ENCODE measurements around the gene AFF3. TPM values are rescaled to one million over a fixed set of nuclear protein-coding genes. Genes with fewer than 3 reads are reported as not detected.

AFF3 gene
- total and polyA plus RNA-seq, 2 of the 8 experiments (the other 6 are each of a cell fraction or from before 2014, with no cell fraction given) = 0.27 to 3.0 TPM

GRCh38 chr2:99989905-99990304 lies 152.5 kb downstream of the AFF3 start (continued):
- TF ChIP-seq SAP30 (IDR thresholded peaks at IDR 0.05; ENCODE audit: insufficient read depth, insufficient replicate concordance, low read length) (no peak), BACH1 (IDR thresholded peaks at IDR 0.05; ENCODE audit: low read length) (no peak), CREB1 (IDR thresholded peaks at IDR 0.05) (no peak), KDM1A (IDR thresholded peaks at IDR 0.05; ENCODE audit: borderline replicate concordance, low read length) (no peak), RBBP5 (IDR thresholded peaks at IDR 0.05; ENCODE audit: borderline replicate concordance, low read depth, low read length) (no peak), TAF1 (IDR thresholded peaks at IDR 0.05; ENCODE audit: low read depth, low read length) (no peak)
- TF ChIP-seq, protein P1, sequence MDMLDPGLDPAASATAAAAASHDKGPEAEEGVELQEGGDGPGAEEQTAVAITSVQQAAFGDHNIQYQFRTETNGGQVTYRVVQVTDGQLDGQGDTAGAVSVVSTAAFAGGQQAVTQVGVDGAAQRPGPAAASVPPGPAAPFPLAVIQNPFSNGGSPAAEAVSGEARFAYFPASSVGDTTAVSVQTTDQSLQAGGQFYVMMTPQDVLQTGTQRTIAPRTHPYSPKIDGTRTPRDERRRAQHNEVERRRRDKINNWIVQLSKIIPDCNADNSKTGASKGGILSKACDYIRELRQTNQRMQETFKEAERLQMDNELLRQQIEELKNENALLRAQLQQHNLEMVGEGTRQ (IDR thresholded peaks at IDR 0.05; ENCODE audit: low read length) = no peak
